ENCODE results near the gene MBD5. TPM values are rescaled to one million over a fixed set of nuclear protein-coding genes. Genes with fewer than 3 reads are reported as not detected.

MBD5 gene
- total RNA-seq, 1 donor from 2014 or later = 59.3 TPM

- H3K4me3 Mint-ChIP-seq (ENCODE audit: unreplicated experiment) = no peak overlapping the region
- peaks cover 11% of the 10 kb centered on the region for H3K4me1 Mint-ChIP-seq (ENCODE audit: unreplicated experiment)
- no peaks in the 10 kb centered on the region for H3K9me3 Mint-ChIP-seq (ENCODE audit: unreplicated experiment)
- peaks cover 7% of the 10 kb centered on the region for H3K36me3 Mint-ChIP-seq (ENCODE audit: low read depth, unreplicated experiment)
- peaks cover 4% of the 10 kb centered on the region for H3K27me3 Mint-ChIP-seq (ENCODE audit: unreplicated experiment)
- no peak overlapping the region for H3K27ac Mint-ChIP-seq (ENCODE audit: unreplicated experiment)
- DNase-seq (ENCODE audit: low spot score) = no peak
- no peak for TF ChIP-seq CTCF (IDR thresholded peaks at IDR 0.05; ENCODE audit: unreplicated experiment)
Measured at GRCh38 chr2:148360662-148361061, 339.8 kb downstream of the MBD5 start.

GRCh38 chr2:148362144-148362796, 341.4 kb downstream of the MBD5 start:
- Mint-ChIP-seq H3K4me3 (ENCODE audit: unreplicated experiment) (no peak overlapping the region), H3K36me3 (ENCODE audit: low read depth, unreplicated experiment) (peaks cover 7% of the 10 kb centered on the region), H3K27me3 (ENCODE audit: unreplicated experiment) (peaks cover 4% of the 10 kb centered on the region), H3K27ac (ENCODE audit: unreplicated experiment) (no peak overlapping the region), H3K4me1 (ENCODE audit: unreplicated experiment) (peaks cover 11% of the 10 kb centered on the region), H3K9me3 (ENCODE audit: unreplicated experiment) (no peaks in the 10 kb centered on the region)
- TF ChIP-seq CTCF (IDR thresholded peaks at IDR 0.05; ENCODE audit: unreplicated experiment) = no peak
- DNase-seq (ENCODE audit: low spot score) = no peak

GRCh38 chr2:148375214-148375613, 354.3 kb downstream of the MBD5 start:
- H3K4me3 Mint-ChIP-seq (ENCODE audit: unreplicated experiment) = no peak overlapping the region
- no peak overlapping the region for H3K27ac Mint-ChIP-seq (ENCODE audit: unreplicated experiment)
- peaks cover 5% of the 10 kb centered on the region for H3K36me3 Mint-ChIP-seq (ENCODE audit: low read depth, unreplicated experiment)
- no peaks in the 10 kb centered on the region for H3K27me3 Mint-ChIP-seq (ENCODE audit: unreplicated experiment)
- no peaks in the 10 kb centered on the region for H3K9me3 Mint-ChIP-seq (ENCODE audit: unreplicated experiment)
- no peaks in the 10 kb centered on the region for H3K4me1 Mint-ChIP-seq (ENCODE audit: unreplicated experiment)
- DNase-seq (ENCODE audit: low spot score) = no peak
- no peak for TF ChIP-seq CTCF (IDR thresholded peaks at IDR 0.05; ENCODE audit: unreplicated experiment)

GRCh38 chr2:148391324-148391723, 370.4 kb downstream of the MBD5 start:
- no peaks in the 10 kb centered on the region for H3K27me3 Mint-ChIP-seq (ENCODE audit: unreplicated experiment)
- TF ChIP-seq CTCF (IDR thresholded peaks at IDR 0.05; ENCODE audit: unreplicated experiment) = no peak
- DNase-seq (ENCODE audit: low spot score) = no peak
- H3K9me3 Mint-ChIP-seq (ENCODE audit: unreplicated experiment) = no peaks in the 10 kb centered on the region
- H3K4me3 Mint-ChIP-seq (ENCODE audit: unreplicated experiment) = no peak overlapping the region
- H3K4me1 Mint-ChIP-seq (ENCODE audit: unreplicated experiment) = no peaks in the 10 kb centered on the region
- no peaks in the 10 kb centered on the region for H3K36me3 Mint-ChIP-seq (ENCODE audit: low read depth, unreplicated experiment)
- H3K27ac Mint-ChIP-seq (ENCODE audit: unreplicated experiment) = no peak overlapping the region

GRCh38 chr2:148402786-148403185, 381.9 kb downstream of the MBD5 start:
- no peaks in the 10 kb centered on the region for H3K36me3 Mint-ChIP-seq (ENCODE audit: low read depth, unreplicated experiment)
- H3K9me3 Mint-ChIP-seq (ENCODE audit: unreplicated experiment) = no peaks in the 10 kb centered on the region
- no peaks in the 10 kb centered on the region for H3K27me3 Mint-ChIP-seq (ENCODE audit: unreplicated experiment)
- peaks cover 14% of the 10 kb centered on the region for H3K4me1 Mint-ChIP-seq (ENCODE audit: unreplicated experiment)
- TF ChIP-seq CTCF (IDR thresholded peaks at IDR 0.05; ENCODE audit: unreplicated experiment) = no peak
- H3K27ac Mint-ChIP-seq (ENCODE audit: unreplicated experiment) = no peak overlapping the region
- no peak overlapping the region for H3K4me3 Mint-ChIP-seq (ENCODE audit: unreplicated experiment)
- no peak for DNase-seq (ENCODE audit: low spot score)
